HL-60/S4 (cell line): Measurements from ENCODE around the gene TFAP2C.
"Not testable (repeated sequence)": the region's sequence is repeated elsewhere in the genome, so short reads cannot be mapped to it uniquely, and the experiment has no call there.

Experiments used
- in situ Hi-C: fragments of 300-500 bp; cut with MboI; formaldehyde crosslinking; loops from 2 replicates; pipeline ENCODE4 v1.14.3; 2022; ENCODE audit warnings: low sequenced_read_pairs

TFAP2C gene

GRCh38 chr20:56614196-56614595 lies 14.9 kb upstream of the TFAP2C start:
- in situ Hi-C loops: no loop called here

GRCh38 chr20:56616716-56617115 lies 12.4 kb upstream of the TFAP2C start:
- in situ Hi-C loops: no loop called here

DNA sequence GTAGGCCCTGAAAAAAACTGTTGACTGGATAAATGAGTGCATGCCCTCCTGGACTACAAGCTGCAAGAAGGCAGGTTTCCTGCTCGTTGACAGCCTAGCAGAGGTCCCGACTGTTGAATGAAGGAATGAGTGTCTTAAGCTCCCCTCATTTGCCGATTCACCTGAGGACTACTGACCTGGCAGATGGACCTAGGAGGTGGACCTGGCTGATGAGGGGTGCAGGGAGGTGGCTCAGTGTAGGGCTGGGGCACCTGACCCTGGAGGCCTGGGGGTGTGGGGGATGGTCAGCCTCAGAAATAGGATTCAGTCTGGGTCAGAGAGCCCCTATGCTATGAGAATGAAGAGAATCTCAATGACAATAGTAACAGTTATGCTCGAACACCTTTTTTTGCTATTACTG lies 11.6 kb upstream of the TFAP2C start:
- in situ Hi-C loops: no loop called here

GRCh38 chr20:56621730-56622129 lies 7.4 kb upstream of the TFAP2C start:
- in situ Hi-C loops: no loop called here

DNA sequence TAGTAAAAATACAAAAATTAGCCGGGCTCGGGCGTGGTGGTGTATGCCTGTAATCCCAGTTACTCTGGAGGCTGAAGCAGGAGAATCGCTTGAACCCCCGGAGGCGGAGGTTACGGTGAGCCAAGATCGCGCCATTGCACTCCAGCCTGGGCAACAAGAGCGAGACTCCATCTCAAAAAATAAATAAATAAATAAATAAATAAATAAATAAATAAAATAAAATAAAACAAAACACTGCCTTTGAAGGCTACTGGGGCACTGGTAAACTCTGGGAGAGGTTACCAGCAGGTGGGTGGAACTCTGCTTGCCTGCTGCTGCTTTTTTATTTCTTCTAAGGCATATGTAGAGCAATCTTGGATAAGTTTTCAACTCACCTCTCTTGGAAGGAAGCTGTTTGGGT lies 5.2 kb upstream of the TFAP2C start:
- in situ Hi-C loops: not testable (repeated sequence)

- in situ Hi-C loops: no loop called here
Observed at GRCh38 chr20:56624786-56625681, 4.1 kb upstream of the TFAP2C start.

GRCh38 chr20:56625837-56626236 lies 3.3 kb upstream of the TFAP2C start:
- in situ Hi-C loops: no loop called here

GRCh38 chr20:56626367-56627121 lies 2.6 kb upstream of the TFAP2C start:
- in situ Hi-C loops: no loop called here

- in situ Hi-C loops: no loop called here
Observed at GRCh38 chr20:56627122-56628014, 1.7 kb upstream of the TFAP2C start.

DNA sequence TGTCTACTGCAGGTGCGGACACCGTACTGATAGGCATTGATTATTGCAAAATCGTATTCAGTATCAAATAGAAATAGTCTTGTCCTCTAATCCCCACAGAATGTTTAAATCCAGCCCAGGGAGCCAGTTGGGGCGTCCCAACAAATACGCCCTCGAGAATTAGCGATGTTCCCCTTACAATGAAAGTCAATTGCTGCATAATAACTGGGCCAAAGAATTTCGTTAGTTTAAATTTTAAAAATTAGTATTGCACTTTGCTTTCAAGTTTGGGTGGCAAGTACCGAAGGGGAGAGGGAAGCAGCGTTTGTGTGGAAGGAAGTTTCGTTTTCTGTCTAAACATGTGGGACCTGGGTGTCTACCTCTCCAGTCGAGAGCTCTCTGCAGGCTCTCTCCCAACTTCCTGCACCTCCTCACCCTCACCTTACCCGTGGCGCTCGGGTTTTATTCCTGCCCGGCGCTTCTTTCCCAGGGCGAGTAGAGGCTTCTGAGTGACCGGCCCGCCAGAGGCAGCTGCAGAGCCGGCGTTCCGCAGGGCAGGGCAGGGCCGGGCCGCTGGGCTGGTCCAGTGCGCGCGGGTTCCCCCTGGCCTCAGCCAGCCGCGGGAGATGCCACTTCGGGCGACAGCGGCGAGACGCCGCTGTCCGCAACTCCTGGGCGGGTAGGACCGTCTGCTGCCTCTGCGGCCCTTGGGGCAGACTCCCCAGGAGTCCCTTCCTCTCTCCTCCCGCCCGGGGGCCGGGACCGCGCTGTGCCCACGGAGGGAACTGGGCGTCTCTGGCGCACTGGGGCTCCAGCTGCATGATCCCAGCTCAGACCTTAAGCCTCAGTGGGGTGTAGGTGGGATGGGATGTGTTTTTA lies 862 bp upstream of the TFAP2C start:
- in situ Hi-C loops: no loop called here

GRCh38 chr20:56629464-56630085 lies 469 bp downstream of the TFAP2C start:
- in situ Hi-C loops: no loop called here

GRCh38 chr20:56630086-56630493 lies 984 bp downstream of the TFAP2C start:
- in situ Hi-C loops: no loop called here

DNA sequence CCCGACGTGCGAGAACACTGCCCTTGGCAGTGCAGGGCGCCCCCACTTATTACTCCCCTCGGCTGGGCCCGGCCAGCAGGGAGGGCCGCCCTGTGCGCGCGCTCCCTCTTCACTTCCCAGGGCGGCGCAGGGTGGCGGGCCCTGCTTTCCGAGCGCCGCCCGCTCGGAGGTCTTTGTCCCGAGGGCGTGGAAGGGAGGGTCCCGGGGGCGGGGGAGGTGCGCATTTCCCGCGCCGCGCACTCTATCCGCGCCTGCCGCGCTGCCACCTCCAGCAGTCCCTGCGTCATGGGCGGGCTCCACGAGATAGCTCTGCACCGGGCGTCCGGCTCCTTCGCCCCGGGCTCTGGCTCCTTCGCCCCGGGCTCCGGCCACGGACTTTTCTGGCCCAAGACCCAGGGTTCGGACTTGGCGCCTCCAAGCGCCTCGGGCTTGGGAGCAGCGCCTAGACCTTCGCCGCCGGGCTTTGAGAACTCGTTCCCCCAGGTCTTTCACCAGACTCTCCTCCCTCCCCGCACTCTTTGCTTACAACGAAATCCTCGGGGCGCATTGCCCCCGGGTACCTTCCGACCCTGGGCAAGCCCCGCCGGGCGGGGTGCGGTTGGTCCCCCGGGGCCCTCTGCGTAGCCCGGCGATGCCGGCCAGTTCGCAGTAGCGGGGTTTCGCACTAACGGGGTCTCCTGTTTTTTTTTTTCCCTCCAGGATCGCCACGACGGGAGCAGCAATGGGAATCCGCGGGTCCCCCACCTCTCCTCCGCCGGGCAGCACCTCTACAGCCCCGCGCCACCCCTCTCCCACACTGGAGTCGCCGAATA lies 1.6 kb downstream of the TFAP2C start:
- in situ Hi-C loops: no loop called here

DNA sequence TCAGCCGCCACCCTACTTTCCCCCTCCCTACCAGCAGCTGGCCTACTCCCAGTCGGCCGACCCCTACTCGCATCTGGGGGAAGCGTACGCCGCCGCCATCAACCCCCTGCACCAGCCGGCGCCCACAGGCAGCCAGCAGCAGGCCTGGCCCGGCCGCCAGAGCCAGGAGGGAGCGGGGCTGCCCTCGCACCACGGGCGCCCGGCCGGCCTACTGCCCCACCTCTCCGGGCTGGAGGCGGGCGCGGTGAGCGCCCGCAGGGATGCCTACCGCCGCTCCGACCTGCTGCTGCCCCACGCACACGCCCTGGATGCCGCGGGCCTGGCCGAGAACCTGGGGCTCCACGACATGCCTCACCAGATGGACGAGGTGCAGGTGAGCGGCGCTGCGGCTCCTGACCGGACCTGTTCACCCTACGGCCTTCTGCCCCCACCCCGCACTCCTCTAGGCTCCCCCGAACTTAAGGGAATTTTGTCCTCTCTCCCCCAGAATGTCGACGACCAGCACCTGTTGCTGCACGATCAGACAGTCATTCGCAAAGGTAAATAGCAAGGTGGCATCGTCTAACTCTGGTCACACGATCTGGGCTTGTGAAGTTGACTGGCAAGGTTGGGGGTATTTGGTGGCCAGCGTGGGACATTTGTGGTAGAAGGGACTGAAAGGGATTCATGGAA lies 2.3 kb downstream of the TFAP2C start:
- in situ Hi-C loops: no loop called here

GRCh38 chr20:56631990-56632327 lies 2.9 kb downstream of the TFAP2C start:
- in situ Hi-C loops: no loop called here

DNA sequence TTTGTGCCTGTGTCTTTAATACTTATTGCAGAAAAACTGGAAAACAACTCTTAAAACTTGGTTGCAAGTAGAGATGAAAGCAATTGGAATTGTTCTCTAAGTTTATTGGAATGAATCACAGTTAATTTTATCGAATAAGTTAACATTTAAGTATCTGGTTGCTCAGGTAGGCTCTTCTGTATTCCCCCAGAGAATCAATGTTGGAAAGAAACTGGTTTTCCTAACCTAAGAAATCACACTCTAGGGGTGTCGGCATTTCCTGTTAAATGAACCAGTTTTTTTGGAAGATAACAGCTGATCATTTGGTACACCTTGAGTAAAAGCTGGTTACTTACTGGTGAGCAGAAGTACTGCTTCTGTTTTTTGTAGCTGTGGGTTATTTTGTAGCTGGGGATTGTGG lies 5.2 kb downstream of the TFAP2C start:
- in situ Hi-C loops: no loop called here

GRCh38 chr20:56634735-56635385 lies 5.8 kb downstream of the TFAP2C start:
- in situ Hi-C loops: no loop called here

GRCh38 chr20:56636716-56637115 lies 7.6 kb downstream of the TFAP2C start:
- in situ Hi-C loops: no loop called here
